ENCODE results near the gene RAB11FIP3. TPM values are rescaled to one million over a fixed set of nuclear protein-coding genes. Genes with fewer than 3 reads are reported as not detected.

The RAB11FIP3 gene
- total RNA-seq, 3 donors from 2014 or later, result 22.0 to 44.6 (median 24.5) TPM

GRCh38 chr16:427250-427649 is 1.8 kb downstream of the RAB11FIP3 start:
- no peaks in the 10 kb centered on the region for H3K36me3 ChIP-seq
- H3K4me1 ChIP-seq, result peaks cover 0 to 8% of the 10 kb centered on the region in 2 donors
- no peak for TF ChIP-seq POLR2AphosphoS5 (IDR thresholded peaks at IDR 0.05)
- no peak for TF ChIP-seq POLR2A (IDR thresholded peaks at IDR 0.05)
- TF ChIP-seq CTCF (IDR thresholded peaks at IDR 0.05), result no peak
- no peak for DNase-seq (ENCODE audit: low spot score in 2 of 2)
- no peaks in the 10 kb centered on the region for H3K27me3 ChIP-seq
- no peak overlapping the region for H3K27ac ChIP-seq
- H3K4me3 ChIP-seq, result peak overlapping the region; percentile 64 to 87 (median 71)
- H3K9me3 ChIP-seq, result no peaks in the 10 kb centered on the region
- intact Hi-C loops (cut with DNase I; ENCODE audit: low total_unique reads), result no loop called here

- intact Hi-C loops (cut with DNase I; ENCODE audit: low total_unique reads), result no loop called here
- H3K4me3 ChIP-seq, result no peak overlapping the region
- TF ChIP-seq POLR2A (IDR thresholded peaks at IDR 0.05), result no peak
- TF ChIP-seq POLR2AphosphoS5 (IDR thresholded peaks at IDR 0.05), result no peak
- TF ChIP-seq CTCF (IDR thresholded peaks at IDR 0.05), result no peak
Observed at GRCh38 chr16:430904-431303, 5.5 kb downstream of the RAB11FIP3 start.

GRCh38 chr16:440627-441026 is 15.2 kb downstream of the RAB11FIP3 start:
- Histone ChIP-seq H3K9me3 (no peaks in the 10 kb centered on the region), H3K4me1 (peaks cover 0 to 6% of the 10 kb centered on the region in 2 donors), H3K4me3 (no peak overlapping the region), H3K27ac (no peak overlapping the region), H3K27me3 (no peaks in the 10 kb centered on the region), H3K36me3 (no peaks in the 10 kb centered on the region)
- intact Hi-C loops (cut with DNase I; ENCODE audit: low total_unique reads), result no loop called here
- no peak for DNase-seq (ENCODE audit: low spot score in 2 of 2)
- TF ChIP-seq POLR2A (IDR thresholded peaks at IDR 0.05), result no peak
- TF ChIP-seq CTCF (IDR thresholded peaks at IDR 0.05), result no peak
- no peak for TF ChIP-seq POLR2AphosphoS5 (IDR thresholded peaks at IDR 0.05)

More at GRCh38 chr16:430904-431303, 5.5 kb downstream of the RAB11FIP3 start:
- Histone ChIP-seq H3K36me3 (no peaks in the 10 kb centered on the region), H3K27me3 (no peaks in the 10 kb centered on the region), H3K4me1 (no peaks in the 10 kb centered on the region), H3K27ac (no peak overlapping the region), H3K9me3 (no peaks in the 10 kb centered on the region)
- no peak for DNase-seq (ENCODE audit: low spot score in 2 of 2)

- no peaks in the 10 kb centered on the region for H3K27me3 ChIP-seq
- H3K4me1 ChIP-seq, result peaks cover 0 to 6% of the 10 kb centered on the region in 2 donors
- intact Hi-C loops (cut with DNase I; ENCODE audit: low total_unique reads), result no loop called here
- TF ChIP-seq POLR2AphosphoS5 (IDR thresholded peaks at IDR 0.05) (no peak), POLR2A (IDR thresholded peaks at IDR 0.05) (no peak), CTCF (IDR thresholded peaks at IDR 0.05) (no peak)
- H3K36me3 ChIP-seq, result no peaks in the 10 kb centered on the region
- H3K4me3 ChIP-seq, result no peak overlapping the region
- DNase-seq (ENCODE audit: low spot score in 2 of 2), result no peak
- no peaks in the 10 kb centered on the region for H3K9me3 ChIP-seq
- H3K27ac ChIP-seq, result no peak overlapping the region
Observed at GRCh38 chr16:441447-441846, 16.0 kb downstream of the RAB11FIP3 start.

- intact Hi-C loops (cut with DNase I; ENCODE audit: low total_unique reads), result no loop called here
- Histone ChIP-seq H3K27ac (peak overlapping the region in 1 of 2 donors; percentile 42), H3K36me3 (no peaks in the 10 kb centered on the region), H3K4me1 (peaks cover 0 to 6% of the 10 kb centered on the region in 2 donors), H3K27me3 (no peaks in the 10 kb centered on the region), H3K4me3 (no peak overlapping the region), H3K9me3 (no peaks in the 10 kb centered on the region)
- no peak for TF ChIP-seq POLR2A (IDR thresholded peaks at IDR 0.05)
- TF ChIP-seq CTCF (IDR thresholded peaks at IDR 0.05), result no peak
- TF ChIP-seq POLR2AphosphoS5 (IDR thresholded peaks at IDR 0.05), result no peak
- DNase-seq (ENCODE audit: low spot score in 2 of 2), result no peak
Observed at GRCh38 chr16:442976-443375, 17.5 kb downstream of the RAB11FIP3 start.

All from breast epithelium (tissue), 4 donors.